ENCODE data around the gene PLCD1. TPM values are rescaled to one million over a fixed set of nuclear protein-coding genes. Genes with fewer than 3 reads are reported as not detected.

The PLCD1 gene
- total RNA-seq, 1 experiment from 2014 or later: 27.1 TPM

DNA sequence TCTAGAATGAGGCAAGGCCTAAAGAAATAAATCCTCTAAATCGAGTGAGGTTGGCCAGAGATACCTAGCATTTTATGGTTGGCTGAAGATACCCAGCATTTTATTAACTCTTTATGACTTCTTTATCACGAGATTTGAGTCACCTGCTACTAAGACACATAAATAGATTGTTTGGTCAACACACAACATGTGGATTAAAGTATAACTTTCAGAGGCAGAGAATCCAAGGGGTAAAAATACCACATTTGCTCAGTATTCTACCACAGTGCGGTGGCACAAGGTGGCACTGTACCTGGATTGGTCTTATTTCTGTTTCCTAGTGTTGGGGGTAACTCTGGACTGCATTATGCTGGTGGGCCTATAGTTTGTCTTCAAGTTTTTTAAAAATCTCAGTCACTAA, 65.8 kb downstream of the PLCD1 start:
- Mint-ChIP-seq H3K4me1 (peaks cover 28 to 30% of the 10 kb centered on the region in 2 experiments), H3K4me3 (no peak overlapping the region), H3K36me3 (ENCODE audit: insufficient read depth in 1 of 3, low read depth in 3 of 3) (peaks cover 2 to 8% (median 4%) of the 10 kb centered on the region in 3 experiments; a peak in 6 of 7 replicates), H3K9me3 (no peaks in the 10 kb centered on the region), H3K27ac (no peak overlapping the region), H3K27me3 (ENCODE audit: low read depth) (no peaks in the 10 kb centered on the region)
- TF ChIP-seq, protein P1, sequence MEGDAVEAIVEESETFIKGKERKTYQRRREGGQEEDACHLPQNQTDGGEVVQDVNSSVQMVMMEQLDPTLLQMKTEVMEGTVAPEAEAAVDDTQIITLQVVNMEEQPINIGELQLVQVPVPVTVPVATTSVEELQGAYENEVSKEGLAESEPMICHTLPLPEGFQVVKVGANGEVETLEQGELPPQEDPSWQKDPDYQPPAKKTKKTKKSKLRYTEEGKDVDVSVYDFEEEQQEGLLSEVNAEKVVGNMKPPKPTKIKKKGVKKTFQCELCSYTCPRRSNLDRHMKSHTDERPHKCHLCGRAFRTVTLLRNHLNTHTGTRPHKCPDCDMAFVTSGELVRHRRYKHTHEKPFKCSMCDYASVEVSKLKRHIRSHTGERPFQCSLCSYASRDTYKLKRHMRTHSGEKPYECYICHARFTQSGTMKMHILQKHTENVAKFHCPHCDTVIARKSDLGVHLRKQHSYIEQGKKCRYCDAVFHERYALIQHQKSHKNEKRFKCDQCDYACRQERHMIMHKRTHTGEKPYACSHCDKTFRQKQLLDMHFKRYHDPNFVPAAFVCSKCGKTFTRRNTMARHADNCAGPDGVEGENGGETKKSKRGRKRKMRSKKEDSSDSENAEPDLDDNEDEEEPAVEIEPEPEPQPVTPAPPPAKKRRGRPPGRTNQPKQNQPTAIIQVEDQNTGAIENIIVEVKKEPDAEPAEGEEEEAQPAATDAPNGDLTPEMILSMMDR (conservative IDR thresholded peaks at IDR 0.05): no peak
- H4K5ac ChIP-seq (ENCODE audit: insufficient read length, low read depth, low read length): no peak overlapping the region
- no peak overlapping the region for H3K27ac ChIP-seq (ENCODE audit: insufficient read length, low read depth, low read length)
- no peak overlapping the region for H3K56ac ChIP-seq (ENCODE audit: insufficient read length, low read depth, low read length)
- peaks cover 16% of the 10 kb centered on the region; the same call in 1 of the 2 replicates for H3K4me1 ChIP-seq (ENCODE audit: insufficient read depth, low read length)
- WGBS (ENCODE audit: extremely low coverage, insufficient read length, low lambda C conversion rate): no CpG with 5 or more reads among the region's 3 CpGs
- no peak overlapping the region for H2BK120ac ChIP-seq (ENCODE audit: low read depth, low read length, poor library complexity, severe bottlenecking)
- H2BK12ac ChIP-seq (ENCODE audit: insufficient read length, low read depth, low read length): no peak overlapping the region
- H3K9ac ChIP-seq (ENCODE audit: extremely low read depth, insufficient read length, low read length): no peak overlapping the region
- no peak overlapping the region for H4K91ac ChIP-seq (ENCODE audit: insufficient read length, low read depth, low read length)
- no peaks in the 10 kb centered on the region for H4K20me1 ChIP-seq (ENCODE audit: control insufficient read depth, insufficient read depth, insufficient read length)
- H2BK15ac ChIP-seq (ENCODE audit: low read depth, low read length): no peak overlapping the region
- no peak overlapping the region for H3K4ac ChIP-seq (ENCODE audit: low read depth, low read length)
- no peaks in the 10 kb centered on the region for H3K79me2 ChIP-seq (ENCODE audit: insufficient read depth, low read length)
- H2AFZ ChIP-seq (ENCODE audit: low read length): no peak overlapping the region
- no peak overlapping the region for H3K14ac ChIP-seq (ENCODE audit: insufficient read depth, low read length)
- no peak overlapping the region for H2BK5ac ChIP-seq (ENCODE audit: insufficient read length, low read length)
- no peak overlapping the region for H3T11ph ChIP-seq (ENCODE audit: low read length)
- no peak overlapping the region for H3K18ac ChIP-seq (ENCODE audit: insufficient read length, low read depth, low read length)
- H3K23ac ChIP-seq (ENCODE audit: insufficient read length, low read depth, low read length): no peak overlapping the region
- H2BK20ac ChIP-seq (ENCODE audit: low read depth, low read length, poor library complexity, severe bottlenecking): no peak overlapping the region
- H3K23me2 ChIP-seq (ENCODE audit: insufficient read length, low read depth, low read length, poor library complexity, severe bottlenecking): no peaks in the 10 kb centered on the region
- H4K8ac ChIP-seq (replicated peaks; ENCODE audit: insufficient read length, low read depth, low read length): no peak overlapping the region
- DNase-seq: no peak
- H3K27me3 ChIP-seq (ENCODE audit: insufficient read depth, low read length): no peaks in the 10 kb centered on the region
- H2AK5ac ChIP-seq (ENCODE audit: insufficient read length, low read length): no peak overlapping the region
- H3K4me2 ChIP-seq (ENCODE audit: insufficient read depth, insufficient read length, low read length): no peak overlapping the region
- no peaks in the 10 kb centered on the region for H3K79me1 ChIP-seq (ENCODE audit: insufficient read depth, low read depth, low read length, poor library complexity, severe bottlenecking)
- no peaks in the 10 kb centered on the region for H3K9me3 ChIP-seq (ENCODE audit: control insufficient read depth, low read depth, low read length)

Measured in H9 (cell line).